ENCODE measurements around the gene HTR1D.
"Not testable (repeated sequence)": the region's sequence is repeated elsewhere in the genome, so short reads cannot be mapped to it uniquely, and the experiment has no call there.

The HTR1D gene

DNA sequence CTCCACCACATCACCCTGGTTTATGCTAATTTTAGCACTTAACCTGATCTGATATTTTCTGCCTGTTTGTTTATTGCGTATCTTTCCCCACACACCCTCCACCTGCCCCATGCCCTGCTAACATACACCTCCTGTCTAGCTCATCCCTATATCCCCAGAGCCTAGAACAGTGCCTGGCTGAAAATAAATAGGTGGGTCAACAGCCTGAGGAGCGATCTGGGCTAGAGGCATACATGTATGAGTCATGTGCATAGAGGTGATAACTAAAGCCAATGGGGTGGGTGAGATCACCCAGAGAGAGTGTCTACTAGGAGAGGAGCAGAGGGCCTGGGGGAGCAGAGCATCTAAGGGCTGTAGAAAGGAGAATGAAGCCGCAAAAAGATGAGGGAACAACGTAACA, 2.7 kb downstream of the HTR1D start:
- no peaks in the 10 kb centered on the region for H3K4me1 Mint-ChIP-seq
- H3K9me3 Mint-ChIP-seq, result no peaks in the 10 kb centered on the region
- peaks cover 73% of the 10 kb centered on the region for H3K27me3 Mint-ChIP-seq
- ATAC-seq (replicated peaks; ENCODE audit: extremely low read depth, poor library complexity, severe bottlenecking) (no peak), DNase-seq (ENCODE audit: low spot score in 2 of 2) (no peak)
- peaks cover 2% of the 10 kb centered on the region for H3K36me3 Mint-ChIP-seq (ENCODE audit: insufficient read depth)
- no peak overlapping the region for H3K4me3 Mint-ChIP-seq
- H3K27ac Mint-ChIP-seq (ENCODE audit: low read depth), result no peak overlapping the region

DNA sequence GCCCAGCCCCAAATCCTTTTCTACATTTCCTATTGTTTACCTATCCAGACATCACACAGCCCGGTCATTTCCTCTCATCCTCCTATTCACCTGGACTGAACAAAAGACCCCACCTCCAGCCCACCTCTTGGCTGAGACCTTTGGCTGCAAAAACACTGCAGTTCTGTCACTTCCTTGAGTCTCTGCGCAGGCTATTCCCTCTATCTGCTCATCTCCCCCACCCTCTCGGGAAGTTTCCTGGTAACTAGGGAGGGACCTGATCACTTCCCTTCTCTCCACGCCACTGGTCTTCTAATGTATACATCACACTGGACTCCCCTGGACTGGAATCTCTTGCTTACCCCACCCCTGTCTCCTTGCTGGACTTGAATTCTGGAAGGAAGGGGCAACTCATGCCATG, 5.3 kb downstream of the HTR1D start:
- H3K9me3 Mint-ChIP-seq, result no peaks in the 10 kb centered on the region
- H3K36me3 Mint-ChIP-seq (ENCODE audit: insufficient read depth), result peaks cover 2% of the 10 kb centered on the region
- no peak overlapping the region for H3K4me3 Mint-ChIP-seq
- DNase-seq (ENCODE audit: low spot score in 2 of 2) (no peak), ATAC-seq (replicated peaks; ENCODE audit: extremely low read depth, poor library complexity, severe bottlenecking) (no peak)
- no peak overlapping the region for H3K27ac Mint-ChIP-seq (ENCODE audit: low read depth)
- no peaks in the 10 kb centered on the region for H3K4me1 Mint-ChIP-seq
- H3K27me3 Mint-ChIP-seq, result peaks cover 50% of the 10 kb centered on the region

DNA sequence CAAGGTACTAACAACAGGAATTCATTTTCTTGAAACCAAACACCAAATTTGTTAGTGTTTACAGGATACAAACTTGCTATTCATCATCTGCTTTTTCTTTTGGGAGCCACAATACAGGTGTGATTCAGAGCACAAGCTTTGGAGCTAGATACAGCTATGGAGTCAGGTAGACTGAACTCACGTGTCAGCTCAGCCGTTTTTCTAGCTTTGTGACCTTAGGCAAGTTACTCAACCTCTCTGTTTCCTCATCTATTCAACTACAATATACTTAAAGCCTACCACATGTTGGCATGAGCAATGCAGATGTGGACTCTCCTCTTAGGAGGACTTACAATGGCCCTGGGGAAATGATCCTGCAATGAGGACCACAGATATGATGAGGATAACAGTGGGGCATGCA, 6.3 kb downstream of the HTR1D start:
- no peak overlapping the region for H3K27ac Mint-ChIP-seq (ENCODE audit: low read depth)
- no peaks in the 10 kb centered on the region for H3K4me1 Mint-ChIP-seq
- H3K4me3 Mint-ChIP-seq, result no peak overlapping the region
- H3K9me3 Mint-ChIP-seq, result no peaks in the 10 kb centered on the region
- peaks cover 2% of the 10 kb centered on the region for H3K36me3 Mint-ChIP-seq (ENCODE audit: insufficient read depth)
- peaks cover 54% of the 10 kb centered on the region for H3K27me3 Mint-ChIP-seq
- ATAC-seq (replicated peaks; ENCODE audit: extremely low read depth, poor library complexity, severe bottlenecking) (no peak), DNase-seq (ENCODE audit: low spot score in 2 of 2) (no peak)

DNA sequence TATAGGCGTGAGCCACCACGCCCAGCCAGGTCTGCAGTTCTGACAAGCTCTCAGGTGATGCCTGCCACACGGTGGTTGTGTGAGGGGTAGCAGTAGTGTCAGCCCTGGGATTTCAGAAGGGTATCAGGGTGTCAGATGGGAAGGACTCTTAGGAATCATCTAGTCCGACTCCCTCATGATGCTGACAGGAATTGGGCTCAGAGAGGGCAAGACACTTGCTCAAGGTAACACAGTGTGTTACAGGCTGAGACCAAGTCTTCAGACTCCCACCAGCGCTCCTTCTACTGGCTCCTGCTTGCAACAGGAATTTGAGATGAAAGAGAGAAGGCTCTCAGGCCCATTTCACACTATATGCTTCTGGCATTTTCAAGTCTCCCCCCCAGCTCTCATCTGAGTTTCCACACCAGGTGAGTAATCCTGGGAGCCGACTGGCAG, 6.9 kb downstream of the HTR1D start:
- no peaks in the 10 kb centered on the region for H3K9me3 Mint-ChIP-seq
- peaks cover 54% of the 10 kb centered on the region for H3K27me3 Mint-ChIP-seq
- DNase-seq (ENCODE audit: low spot score in 2 of 2) (no peak), ATAC-seq (replicated peaks; ENCODE audit: extremely low read depth, poor library complexity, severe bottlenecking) (no peak)
- no peaks in the 10 kb centered on the region for H3K4me1 Mint-ChIP-seq
- no peak overlapping the region for H3K4me3 Mint-ChIP-seq
- no peak overlapping the region for H3K27ac Mint-ChIP-seq (ENCODE audit: low read depth)
- H3K36me3 Mint-ChIP-seq (ENCODE audit: insufficient read depth), result peaks cover 2% of the 10 kb centered on the region

DNA sequence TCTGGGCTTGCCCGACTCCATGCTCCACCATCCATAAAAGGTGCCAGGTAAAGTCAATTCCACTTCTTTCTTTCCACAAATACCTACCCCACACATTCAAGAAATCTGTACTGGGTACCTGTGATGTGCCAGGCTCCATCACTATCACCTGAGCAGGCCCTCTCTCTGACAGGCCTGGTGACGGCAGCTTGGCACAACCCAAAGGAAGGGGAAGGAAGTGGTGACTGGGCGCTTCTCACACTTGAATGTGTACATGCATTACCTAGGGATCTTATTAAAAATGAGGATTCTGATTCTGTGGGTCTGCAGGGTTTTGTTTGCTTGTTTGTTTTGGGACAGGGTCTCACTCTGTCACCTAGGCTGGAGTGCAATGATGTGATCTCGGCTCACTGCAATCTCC, 7.5 kb downstream of the HTR1D start:
- peaks cover 51% of the 10 kb centered on the region for H3K27me3 Mint-ChIP-seq
- peak; percentile 36 for ATAC-seq (replicated peaks; ENCODE audit: extremely low read depth, poor library complexity, severe bottlenecking)

DNA sequence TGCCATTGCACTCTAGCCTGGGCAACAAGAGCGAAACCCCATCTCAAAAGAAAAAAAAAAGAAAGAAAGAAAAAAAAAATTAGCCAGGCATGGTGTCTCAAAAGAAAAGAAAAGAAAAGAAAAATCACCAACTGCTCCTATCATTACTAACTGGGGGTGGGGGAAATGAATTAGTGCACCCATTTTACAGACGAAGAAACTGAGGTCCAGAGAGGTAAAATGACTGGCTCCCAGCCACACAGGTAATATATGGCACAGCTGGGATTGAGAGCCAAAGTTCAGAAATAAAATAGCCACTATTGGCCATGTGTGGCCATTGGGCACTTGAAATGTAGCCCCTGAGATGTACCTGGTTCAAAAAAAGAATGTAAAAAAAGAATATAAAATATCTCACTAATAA, 8.8 kb downstream of the HTR1D start:
- DNase-seq (ENCODE audit: low spot score in 2 of 2) (no peak), ATAC-seq (replicated peaks; ENCODE audit: extremely low read depth, poor library complexity, severe bottlenecking) (no peak)
- Mint-ChIP-seq H3K9me3 (no peaks in the 10 kb centered on the region), H3K36me3 (ENCODE audit: insufficient read depth) (peaks cover 2% of the 10 kb centered on the region), H3K27me3 (peaks cover 44% of the 10 kb centered on the region), H3K4me3 (no peak overlapping the region), H3K27ac (ENCODE audit: low read depth) (no peak overlapping the region), H3K4me1 (no peaks in the 10 kb centered on the region)

More for the DNA sequence above, 7.5 kb downstream of the HTR1D start:
- no peak for DNase-seq (ENCODE audit: low spot score in 2 of 2)
- no peak overlapping the region for H3K4me3 Mint-ChIP-seq
- no peak overlapping the region for H3K27ac Mint-ChIP-seq (ENCODE audit: low read depth)
- H3K9me3 Mint-ChIP-seq, result no peaks in the 10 kb centered on the region
- H3K4me1 Mint-ChIP-seq, result no peaks in the 10 kb centered on the region
- peaks cover 2% of the 10 kb centered on the region for H3K36me3 Mint-ChIP-seq (ENCODE audit: insufficient read depth)

DNA sequence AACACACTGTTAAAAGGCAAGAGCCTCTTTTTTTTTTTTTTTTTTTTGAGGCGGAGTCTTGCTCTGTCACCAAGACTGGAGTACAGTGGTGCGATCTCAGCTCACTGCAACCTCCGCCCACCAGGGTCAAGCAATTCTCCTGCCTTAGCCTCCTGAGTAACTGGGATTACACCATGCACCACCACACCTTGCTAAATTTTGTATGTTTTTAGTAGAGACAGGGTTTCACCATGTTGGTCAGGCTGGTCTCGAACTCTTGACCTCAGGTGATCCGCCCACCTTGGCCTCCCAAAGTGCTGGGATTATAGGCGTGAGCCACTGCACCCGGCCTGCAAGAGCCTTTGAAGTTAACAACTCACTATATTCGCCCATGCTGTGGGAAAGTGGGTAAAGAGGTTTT, 9.6 kb downstream of the HTR1D start:
- H3K4me1 Mint-ChIP-seq; ATAC-seq (replicated peaks; ENCODE audit: extremely low read depth, poor library complexity, severe bottlenecking); DNase-seq (ENCODE audit: low spot score in 2 of 2); H3K9me3 Mint-ChIP-seq; H3K4me3 Mint-ChIP-seq; H3K27ac Mint-ChIP-seq (ENCODE audit: low read depth); H3K36me3 Mint-ChIP-seq (ENCODE audit: insufficient read depth): not testable (repeated sequence)
- peaks cover 36% of the 10 kb centered on the region for H3K27me3 Mint-ChIP-seq

DNA sequence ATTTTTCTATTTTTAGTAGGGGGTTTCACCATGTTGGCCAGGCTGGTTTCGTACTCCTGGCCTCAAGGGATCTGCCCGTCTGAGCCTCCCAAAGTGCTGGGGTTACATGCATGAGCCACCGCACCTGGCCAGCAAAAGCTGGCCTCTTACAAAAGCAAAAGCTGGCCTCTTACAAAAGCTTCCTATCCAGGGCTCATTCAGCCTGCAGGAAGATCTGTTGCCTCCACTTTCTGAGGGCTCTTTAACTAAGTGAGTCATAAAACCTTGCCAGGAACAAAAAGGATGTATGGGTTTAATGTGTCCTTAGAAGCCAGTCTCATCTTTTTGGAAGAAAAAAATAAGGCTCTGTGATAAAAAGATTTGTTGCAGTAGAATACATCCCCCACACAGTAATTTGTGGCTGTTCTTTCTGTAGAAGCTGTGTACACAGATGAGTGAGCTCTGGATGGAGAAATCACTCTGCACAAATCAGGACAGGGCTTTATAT, 15.0 kb downstream of the HTR1D start:
- ATAC-seq (replicated peaks; ENCODE audit: extremely low read depth, poor library complexity, severe bottlenecking), result no peak
- H3K4me3 Mint-ChIP-seq, result no peak overlapping the region
- no peaks in the 10 kb centered on the region for H3K9me3 Mint-ChIP-seq
- peaks cover 24% of the 10 kb centered on the region for H3K27me3 Mint-ChIP-seq
- no peaks in the 10 kb centered on the region for H3K36me3 Mint-ChIP-seq (ENCODE audit: insufficient read depth)
- no peaks in the 10 kb centered on the region for H3K4me1 Mint-ChIP-seq
- no peak overlapping the region for H3K27ac Mint-ChIP-seq (ENCODE audit: low read depth)
- DNase-seq (ENCODE audit: low spot score in 2 of 2), result no peak

DNA sequence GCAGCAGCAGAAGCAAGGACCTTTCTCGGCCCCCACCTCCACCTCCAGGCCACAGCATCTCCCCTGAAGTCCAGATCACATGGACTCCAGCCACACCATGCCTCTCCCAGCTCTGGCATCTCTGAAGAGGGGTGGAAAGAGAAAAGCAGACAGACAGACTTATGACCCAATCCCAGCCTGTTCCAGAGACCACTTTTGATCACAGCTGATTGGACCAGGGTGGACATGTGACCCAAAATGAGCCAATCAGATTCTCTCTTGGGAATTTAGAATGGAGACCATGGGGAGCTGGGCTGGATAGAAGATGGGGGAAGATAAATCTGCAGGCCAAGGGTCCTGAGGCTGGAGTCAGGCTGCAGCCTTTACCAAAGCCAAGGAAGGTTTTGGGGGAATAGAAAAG, 16.4 kb downstream of the HTR1D start:
- ATAC-seq (replicated peaks; ENCODE audit: extremely low read depth, poor library complexity, severe bottlenecking) (no peak), DNase-seq (ENCODE audit: low spot score in 2 of 2) (no peak)
- Mint-ChIP-seq H3K27ac (ENCODE audit: low read depth) (no peak overlapping the region), H3K4me1 (no peaks in the 10 kb centered on the region), H3K36me3 (ENCODE audit: insufficient read depth) (no peaks in the 10 kb centered on the region), H3K27me3 (peaks cover 14% of the 10 kb centered on the region), H3K4me3 (no peak overlapping the region), H3K9me3 (no peaks in the 10 kb centered on the region)

DNA sequence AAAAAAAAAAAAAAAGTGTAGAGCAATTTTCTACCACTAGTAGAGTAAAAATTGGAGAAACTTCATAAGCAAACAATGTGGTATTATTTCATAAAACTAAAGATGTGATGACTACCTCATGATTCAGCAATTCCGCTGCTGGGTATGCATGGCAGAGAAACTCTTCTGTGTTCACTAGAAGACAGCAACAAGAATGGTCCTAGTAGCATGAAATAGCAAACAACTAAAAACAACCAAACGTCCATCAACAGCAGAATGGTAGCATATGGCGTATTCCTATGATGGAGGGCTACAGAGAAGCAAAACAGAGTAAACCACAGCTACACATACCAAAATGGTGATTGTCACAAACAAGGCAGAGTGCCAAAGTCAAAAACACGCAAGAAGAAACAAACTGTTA, 18.9 kb downstream of the HTR1D start:
- peaks cover 8% of the 10 kb centered on the region for H3K27me3 Mint-ChIP-seq
- H3K27ac Mint-ChIP-seq (ENCODE audit: low read depth), result no peak overlapping the region
- ATAC-seq (replicated peaks; ENCODE audit: extremely low read depth, poor library complexity, severe bottlenecking) (no peak), DNase-seq (ENCODE audit: low spot score in 2 of 2) (no peak)
- no peaks in the 10 kb centered on the region for H3K36me3 Mint-ChIP-seq (ENCODE audit: insufficient read depth)
- no peaks in the 10 kb centered on the region for H3K9me3 Mint-ChIP-seq
- no peaks in the 10 kb centered on the region for H3K4me1 Mint-ChIP-seq
- H3K4me3 Mint-ChIP-seq, result no peak overlapping the region

DNA sequence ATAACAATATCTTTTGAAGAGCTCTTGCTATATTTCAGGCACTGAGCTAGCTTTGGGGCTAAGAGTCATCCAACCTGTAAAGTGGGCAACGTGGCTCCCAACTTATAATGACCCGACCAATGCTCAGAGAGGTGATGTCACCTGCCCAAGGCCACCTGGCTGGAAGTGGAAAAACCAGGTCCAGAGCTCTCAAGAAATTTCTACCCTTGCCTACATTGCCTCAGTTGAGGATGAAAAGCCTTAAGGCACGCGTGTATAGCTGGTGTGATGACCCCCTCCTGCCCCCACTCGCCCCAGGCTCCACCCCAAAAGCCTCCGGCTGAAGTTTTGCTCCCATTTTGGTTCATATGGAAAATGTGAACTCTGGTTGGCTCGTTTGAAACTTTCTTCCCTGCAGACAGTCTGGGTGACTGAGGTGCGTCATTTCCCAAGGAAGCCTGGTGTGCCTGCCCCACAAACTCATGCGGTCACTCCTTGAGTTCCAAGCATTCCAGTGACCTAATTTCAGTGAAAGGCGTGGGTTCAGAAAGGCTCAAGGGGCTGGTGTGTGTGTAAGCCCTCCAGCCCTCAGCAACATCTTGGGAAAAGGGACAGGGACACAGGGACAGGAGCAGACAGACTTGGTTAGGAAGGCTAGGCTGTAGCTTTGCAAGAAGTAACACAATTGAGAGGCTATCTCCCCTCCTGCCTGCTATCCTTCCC, 20.5 kb downstream of the HTR1D start:
- H3K9me3 Mint-ChIP-seq, result no peaks in the 10 kb centered on the region
- no peaks in the 10 kb centered on the region for H3K4me1 Mint-ChIP-seq
- no peak overlapping the region for H3K4me3 Mint-ChIP-seq
- no peaks in the 10 kb centered on the region for H3K36me3 Mint-ChIP-seq (ENCODE audit: insufficient read depth)
- no peak for ATAC-seq (replicated peaks; ENCODE audit: extremely low read depth, poor library complexity, severe bottlenecking)
- H3K27me3 Mint-ChIP-seq, result peaks cover 24% of the 10 kb centered on the region
- H3K27ac Mint-ChIP-seq (ENCODE audit: low read depth), result no peak overlapping the region
- no peak for DNase-seq (ENCODE audit: low spot score in 2 of 2)

DNA sequence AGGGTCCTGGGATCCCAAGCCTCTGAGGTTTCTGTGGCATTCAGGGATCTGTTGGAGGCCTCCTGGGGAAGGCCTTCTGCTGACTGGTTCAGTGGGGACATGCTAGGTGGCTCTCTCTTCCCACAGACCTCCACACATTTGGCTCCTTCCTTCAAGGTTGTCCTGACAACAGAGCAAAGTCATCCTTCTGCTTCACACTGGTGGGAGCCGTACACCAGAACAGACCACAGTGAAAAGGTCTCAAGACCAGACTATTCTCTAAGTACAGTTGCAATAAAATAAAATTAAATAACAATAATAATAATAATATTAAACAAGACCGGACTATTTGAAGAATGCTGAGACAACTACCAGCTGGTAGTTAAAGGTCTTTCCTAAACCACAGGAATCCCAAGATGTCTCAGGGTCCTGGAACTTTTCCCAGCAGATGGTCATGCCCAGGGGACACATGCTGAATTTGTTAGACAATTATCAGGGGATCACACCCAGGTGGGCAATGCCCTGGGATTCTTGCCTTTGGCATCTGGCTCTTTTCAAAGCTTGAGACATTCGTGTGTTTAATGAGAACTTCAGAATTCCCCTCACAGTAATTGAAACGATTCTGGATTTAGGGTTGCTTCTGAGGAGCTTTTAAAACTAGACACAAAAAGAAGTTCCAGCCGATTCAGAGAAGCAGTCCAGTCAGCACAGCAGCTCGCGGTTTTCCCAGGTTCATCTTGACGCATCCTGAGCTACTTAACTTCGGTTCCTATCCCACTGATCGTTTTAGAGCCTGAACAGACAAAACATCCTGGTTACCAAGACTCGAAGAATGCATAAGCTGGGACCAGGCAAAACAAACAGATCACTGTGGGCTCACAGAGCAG, 22.9 kb downstream of the HTR1D start:
- Mint-ChIP-seq H3K9me3 (no peaks in the 10 kb centered on the region), H3K4me3 (no peak overlapping the region), H3K27ac (ENCODE audit: low read depth) (no peak overlapping the region), H3K36me3 (ENCODE audit: insufficient read depth) (no peaks in the 10 kb centered on the region), H3K27me3 (peaks cover 25% of the 10 kb centered on the region), H3K4me1 (no peaks in the 10 kb centered on the region)
- ATAC-seq (replicated peaks; ENCODE audit: extremely low read depth, poor library complexity, severe bottlenecking) (no peak), DNase-seq (ENCODE audit: low spot score in 2 of 2) (no peak)
